Measurements from ENCODE around the gene FAM24B. TPM values are rescaled to one million over a fixed set of nuclear protein-coding genes. Genes with fewer than 3 reads are reported as not detected.

Gene FAM24B
- 5.8 TPM for total RNA-seq

GRCh38 chr10:122879339-122880273 lies at the start of gene FAM24B:
TSS of gene FAM24B (minus strand) at chr10:122879581. CDS start at chr10:122850515, 29,066 bp downstream.

GRCh38 chr10:122910310-122910709 lies 30.9 kb upstream of the FAM24B start, which contains the start of gene FAM24A:
TSS of gene FAM24A (plus strand) at chr10:122910610. CDS start at chr10:122911635, 1,025 bp downstream.

GRCh38 chr10:122845783-122846332 lies 33.5 kb downstream of the FAM24B start, which contains the start of gene CUZD1:
TSS of gene CUZD1 (minus strand) at chr10:122845857. CDS start at chr10:122845843, 14 bp downstream.

Other genes with a start within 250 kb of the FAM24B start
- not detected for gene C10orf120, start 179.7 kb downstream of the FAM24B start, total RNA-seq
- gene CUZD1, start 33.7 kb downstream of the FAM24B start, total RNA-seq = 0.29 TPM
- not detected for gene FAM24A, start 31.0 kb upstream of the FAM24B start, total RNA-seq
- gene C10orf88, start 74.6 kb upstream of the FAM24B start, total RNA-seq = 9.9 TPM
- 6.9 TPM for gene PSTK, start 100.8 kb upstream of the FAM24B start, total RNA-seq
- gene IKZF5, start 129.2 kb upstream of the FAM24B start, total RNA-seq = 10.5 TPM
- gene ACADSB, start 129.4 kb upstream of the FAM24B start, total RNA-seq = 18.1 TPM

All from metanephros (tissue), 1 donor.